ENCODE data around the gene ZNF41. TPM values are rescaled to one million over a fixed set of nuclear protein-coding genes. Genes with fewer than 3 reads are reported as not detected.

The ZNF41 gene
- total and polyA plus RNA-seq, 2 of the 13 experiments (the other 11 are each of a cell fraction or from before 2014, with no cell fraction given) = 2.3 to 3.9 TPM

- TF ChIP-seq, protein P1, sequence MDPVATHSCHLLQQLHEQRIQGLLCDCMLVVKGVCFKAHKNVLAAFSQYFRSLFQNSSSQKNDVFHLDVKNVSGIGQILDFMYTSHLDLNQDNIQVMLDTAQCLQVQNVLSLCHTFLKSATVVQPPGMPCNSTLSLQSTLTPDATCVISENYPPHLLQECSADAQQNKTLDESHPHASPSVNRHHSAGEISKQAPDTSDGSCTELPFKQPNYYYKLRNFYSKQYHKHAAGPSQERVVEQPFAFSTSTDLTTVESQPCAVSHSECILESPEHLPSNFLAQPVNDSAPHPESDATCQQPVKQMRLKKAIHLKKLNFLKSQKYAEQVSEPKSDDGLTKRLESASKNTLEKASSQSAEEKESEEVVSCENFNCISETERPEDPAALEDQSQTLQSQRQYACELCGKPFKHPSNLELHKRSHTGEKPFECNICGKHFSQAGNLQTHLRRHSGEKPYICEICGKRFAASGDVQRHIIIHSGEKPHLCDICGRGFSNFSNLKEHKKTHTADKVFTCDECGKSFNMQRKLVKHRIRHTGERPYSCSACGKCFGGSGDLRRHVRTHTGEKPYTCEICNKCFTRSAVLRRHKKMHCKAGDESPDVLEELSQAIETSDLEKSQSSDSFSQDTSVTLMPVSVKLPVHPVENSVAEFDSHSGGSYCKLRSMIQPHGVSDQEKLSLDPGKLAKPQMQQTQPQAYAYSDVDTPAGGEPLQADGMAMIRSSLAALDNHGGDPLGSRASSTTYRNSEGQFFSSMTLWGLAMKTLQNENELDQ (CRISPR knock-in tag; IDR thresholded peaks at IDR 0.05; ENCODE audit: borderline replicate concordance) = no peak
These were observed 15.4 kb upstream of the ZNF41 start (continued) for GRCh38 chrX:47498411-47498810.

DNA sequence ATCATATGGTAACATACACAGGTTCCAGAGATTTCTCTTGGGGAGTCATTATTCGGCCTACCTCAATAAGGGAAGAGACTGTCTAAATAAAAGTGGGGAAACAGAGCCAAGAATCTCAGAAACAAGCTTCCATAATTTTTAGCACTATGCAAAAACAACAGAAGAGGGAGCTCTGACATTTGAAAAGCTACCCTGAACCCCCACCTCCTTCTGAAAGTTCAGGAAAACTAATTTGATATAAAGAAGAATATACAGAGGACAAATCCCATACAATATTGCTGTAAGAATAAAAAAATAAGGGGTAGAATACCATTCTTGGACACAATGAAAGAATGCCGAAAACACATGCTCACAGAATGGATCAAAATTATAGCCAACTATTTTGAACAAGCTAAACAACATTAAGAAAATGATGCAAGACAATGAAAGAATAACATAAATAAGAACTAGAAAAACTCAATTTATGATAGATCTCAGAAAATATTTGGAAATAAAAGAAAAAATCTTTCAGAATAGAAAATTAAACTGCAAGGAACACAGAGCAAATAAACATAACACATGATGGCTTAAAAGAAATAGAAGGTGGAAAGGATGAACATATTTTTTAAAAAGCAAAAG, 14.4 kb upstream of the ZNF41 start:
- TF ChIP-seq ZNF331 (CRISPR knock-in tag; IDR thresholded peaks at IDR 0.05) (no peak), ZNF879 (CRISPR knock-in tag; IDR thresholded peaks at IDR 0.05) (no peak), ZNF589 (CRISPR knock-in tag; conservative IDR thresholded peaks at IDR 0.05) (no peak), SMC3 (IDR thresholded peaks at IDR 0.05; ENCODE audit: low read length) (peak; percentile 19; the same call in 1 of the 2 replicates), ELF3 (CRISPR knock-in tag; IDR thresholded peaks at IDR 0.05) (no peak), CTCF (CRISPR knock-in tag; IDR thresholded peaks at IDR 0.05) (peak; percentile 35; the same call in 1 of the 2 replicates)
- TF ChIP-seq, protein P2, sequence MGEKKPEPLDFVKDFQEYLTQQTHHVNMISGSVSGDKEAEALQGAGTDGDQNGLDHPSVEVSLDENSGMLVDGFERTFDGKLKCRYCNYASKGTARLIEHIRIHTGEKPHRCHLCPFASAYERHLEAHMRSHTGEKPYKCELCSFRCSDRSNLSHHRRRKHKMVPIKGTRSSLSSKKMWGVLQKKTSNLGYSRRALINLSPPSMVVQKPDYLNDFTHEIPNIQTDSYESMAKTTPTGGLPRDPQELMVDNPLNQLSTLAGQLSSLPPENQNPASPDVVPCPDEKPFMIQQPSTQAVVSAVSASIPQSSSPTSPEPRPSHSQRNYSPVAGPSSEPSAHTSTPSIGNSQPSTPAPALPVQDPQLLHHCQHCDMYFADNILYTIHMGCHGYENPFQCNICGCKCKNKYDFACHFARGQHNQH (CRISPR knock-in tag; IDR thresholded peaks at IDR 0.05) = no peak
- TF ChIP-seq, protein P3, sequence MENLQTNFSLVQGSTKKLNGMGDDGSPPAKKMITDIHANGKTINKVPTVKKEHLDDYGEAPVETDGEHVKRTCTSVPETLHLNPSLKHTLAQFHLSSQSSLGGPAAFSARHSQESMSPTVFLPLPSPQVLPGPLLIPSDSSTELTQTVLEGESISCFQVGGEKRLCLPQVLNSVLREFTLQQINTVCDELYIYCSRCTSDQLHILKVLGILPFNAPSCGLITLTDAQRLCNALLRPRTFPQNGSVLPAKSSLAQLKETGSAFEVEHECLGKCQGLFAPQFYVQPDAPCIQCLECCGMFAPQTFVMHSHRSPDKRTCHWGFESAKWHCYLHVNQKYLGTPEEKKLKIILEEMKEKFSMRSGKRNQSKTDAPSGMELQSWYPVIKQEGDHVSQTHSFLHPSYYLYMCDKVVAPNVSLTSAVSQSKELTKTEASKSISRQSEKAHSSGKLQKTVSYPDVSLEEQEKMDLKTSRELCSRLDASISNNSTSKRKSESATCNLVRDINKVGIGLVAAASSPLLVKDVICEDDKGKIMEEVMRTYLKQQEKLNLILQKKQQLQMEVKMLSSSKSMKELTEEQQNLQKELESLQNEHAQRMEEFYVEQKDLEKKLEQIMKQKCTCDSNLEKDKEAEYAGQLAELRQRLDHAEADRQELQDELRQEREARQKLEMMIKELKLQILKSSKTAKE (CRISPR knock-in tag; IDR thresholded peaks at IDR 0.05; ENCODE audit: borderline replicate concordance) = no peak
- TF ChIP-seq, protein P4, sequence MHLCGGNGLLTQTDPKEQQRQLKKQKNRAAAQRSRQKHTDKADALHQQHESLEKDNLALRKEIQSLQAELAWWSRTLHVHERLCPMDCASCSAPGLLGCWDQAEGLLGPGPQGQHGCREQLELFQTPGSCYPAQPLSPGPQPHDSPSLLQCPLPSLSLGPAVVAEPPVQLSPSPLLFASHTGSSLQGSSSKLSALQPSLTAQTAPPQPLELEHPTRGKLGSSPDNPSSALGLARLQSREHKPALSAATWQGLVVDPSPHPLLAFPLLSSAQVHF (CRISPR knock-in tag; IDR thresholded peaks at IDR 0.05) = no peak
- TF ChIP-seq, protein P5, sequence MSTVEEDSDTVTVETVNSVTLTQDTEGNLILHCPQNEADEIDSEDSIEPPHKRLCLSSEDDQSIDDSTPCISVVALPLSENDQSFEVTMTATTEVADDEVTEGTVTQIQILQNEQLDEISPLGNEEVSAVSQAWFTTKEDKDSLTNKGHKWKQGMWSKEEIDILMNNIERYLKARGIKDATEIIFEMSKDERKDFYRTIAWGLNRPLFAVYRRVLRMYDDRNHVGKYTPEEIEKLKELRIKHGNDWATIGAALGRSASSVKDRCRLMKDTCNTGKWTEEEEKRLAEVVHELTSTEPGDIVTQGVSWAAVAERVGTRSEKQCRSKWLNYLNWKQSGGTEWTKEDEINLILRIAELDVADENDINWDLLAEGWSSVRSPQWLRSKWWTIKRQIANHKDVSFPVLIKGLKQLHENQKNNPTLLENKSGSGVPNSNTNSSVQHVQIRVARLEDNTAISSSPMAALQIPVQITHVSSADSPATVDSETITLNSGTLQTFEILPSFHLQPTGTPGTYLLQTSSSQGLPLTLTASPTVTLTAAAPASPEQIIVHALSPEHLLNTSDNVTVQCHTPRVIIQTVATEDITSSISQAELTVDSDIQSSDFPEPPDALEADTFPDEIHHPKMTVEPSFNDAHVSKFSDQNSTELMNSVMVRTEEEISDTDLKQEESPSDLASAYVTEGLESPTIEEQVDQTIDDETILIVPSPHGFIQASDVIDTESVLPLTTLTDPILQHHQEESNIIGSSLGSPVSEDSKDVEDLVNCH (CRISPR knock-in tag; IDR thresholded peaks at IDR 0.05) = no peak
- no peaks in the 10 kb centered on the region for H3K36me3 ChIP-seq (replicated peaks in 1 of 2; ENCODE audit: control insufficient read depth in 1 of 2, insufficient read depth in 2 of 2, low read length in 2 of 2)
- H3K4me2 ChIP-seq (ENCODE audit: low read depth, low read length) = no peak overlapping the region
- no peaks in the 10 kb centered on the region for H3K4me1 ChIP-seq (ENCODE audit: insufficient read depth, low read length)
- FAIRE-seq (no peak), DNase-seq (ENCODE audit: low spot score) (no peak), ATAC-seq (no peak)
- ChIA-PET POLR2A (no interaction called here), CTCF (ENCODE audit: low intra/inter-chr PET ratio, low total read pairs) (interaction anchor here (1.4 kb wide), 1 partner anchor 26 kb away, joined by 7 read pairs; no protein-coding TSS in a partner anchor)
- no peak overlapping the region for H3K27ac ChIP-seq (ENCODE audit: extremely low read length, insufficient read depth, low read length)
- H3K79me2 ChIP-seq (ENCODE audit: insufficient read depth, low read length) = no peaks in the 10 kb centered on the region
- no peak overlapping the region for H3K4me3 ChIP-seq (replicated peaks in 1 of 3; ENCODE audit: insufficient read depth in 1 of 3, low read depth in 2 of 3, low read length in 3 of 3)
- 43% methylated on average over 2 of the region's 2 CpGs for WGBS (ENCODE audit: low lambda C conversion rate)
- H3K9ac ChIP-seq (ENCODE audit: insufficient read depth, low read depth, low read length) = no peak overlapping the region
- H3K27me3 ChIP-seq (ENCODE audit: control insufficient read depth in 1 of 2, insufficient read depth in 2 of 2, low read length in 2 of 2) = no peaks in the 10 kb centered on the region
- in situ Hi-C loops (cut with HindIII; ENCODE audit: extremely low pct_ligation_motif_present, low pct_unique_long_range_greater_than_20kb) = no loop called here
- no TSS peak for BruUV-seq (replicated peaks)
- no peaks in the 10 kb centered on the region for H3K9me3 ChIP-seq (ENCODE audit: low read length)
- H4K20me1 ChIP-seq (ENCODE audit: insufficient read depth, low read length) = no peaks in the 10 kb centered on the region
- intact Hi-C loops (cut with micrococcal nuclease; ENCODE audit: unreplicated experiment) = loop anchor here (2.0 kb wide), 1 partner anchor 25 kb away; no protein-coding TSS in a partner anchor
- H2AFZ ChIP-seq (ENCODE audit: low read length) = no peak overlapping the region
